Panc1 (cell line): Measurements from ENCODE around the gene NIT2. TPM values are rescaled to one million over a fixed set of nuclear protein-coding genes. Genes with fewer than 3 reads are reported as not detected.

Experiments
- ATAC-seq: fragments of 200-7000 bp; cut with Tn5 transposase; 2 replicates; pipeline ENCODE4 v1.9.1; 2020; ENCODE audit warnings: mild to moderate bottlenecking, moderate library complexity
- BruUV-seq: library from RNA; stranded (reverse); fragments of 400-500 nt; replicated peaks from 2 replicates; lab custom pipeline; 2021; lab: Mats Ljungman, UMichigan
- CTCF ChIA-PET: fragments of 300-600 bp; sonication (Branson Sonifier 250); formaldehyde crosslinking; loops from one replicate; lab custom pipeline; 2022; ENCODE audit warnings: antibody characterized with exemption; lab: Charles Lee
- POLR2A ChIA-PET: fragments of 300-600 bp; sonication (Branson Sonifier 250); formaldehyde crosslinking; loops from one replicate; lab custom pipeline; 2022; ENCODE audit warnings: antibody characterized with exemption; lab: Charles Lee
- DNase-seq: peaks from one replicate; pipeline ENCODE4 v3.0.0-alpha.2; 2010; ENCODE audit warnings: low read depth, low spot score
- H3K27ac ChIP-seq: 2 replicates; pipeline ENCODE4 v1.5.1; 2011; ENCODE audit warnings: mild to moderate bottlenecking, low read length, inconsistent platforms
- H3K27me3 ChIP-seq: fragments of 200-500 bp; sonication (Bioruptor generic); 2 replicates; pipeline ENCODE4 v1.6.0; 2014; ENCODE audit warnings: low read length, inconsistent platforms; ENCODE audit not compliant: control insufficient read depth, insufficient read depth
- H3K36me3 ChIP-seq: fragments of 200-500 bp; sonication (Bioruptor generic); 2 replicates; pipeline ENCODE4 v1.5.1; 2014; ENCODE audit warnings: inconsistent platforms, mild to moderate bottlenecking, low read length, moderate library complexity; ENCODE audit not compliant: control insufficient read depth, insufficient read depth
- H3K4me1 ChIP-seq: 2 replicates; pipeline ENCODE4 v1.5.1; 2011; ENCODE audit warnings: inconsistent platforms, mild to moderate bottlenecking, low read length, moderate library complexity; ENCODE audit not compliant: control insufficient read depth, insufficient read depth
- H3K4me3 ChIP-seq, 2 experiments: 2 replicates each; pipeline ENCODE4 v1.5.1; 2011 to 2012; ENCODE audit warnings: low read depth in 2 of 2, low read length in 2 of 2, mild to moderate bottlenecking in 2 of 2, inconsistent platforms in 1 of 2, moderate library complexity in 1 of 2
- H3K9me3 ChIP-seq: fragments of 200-500 bp; sonication (Bioruptor generic); 2 replicates; pipeline ENCODE4 v1.5.1; 2014; ENCODE audit warnings: low read depth, mild to moderate bottlenecking, inconsistent platforms, low read length, moderate library complexity; ENCODE audit not compliant: control insufficient read depth, insufficient read depth
- CTCF ChIP-seq: fragments of 450-650 bp; IDR thresholded peaks from 2 replicates; pipeline ENCODE4 v1.5.1; 2017; ENCODE audit warnings: mild to moderate bottlenecking
- POLR2AphosphoS5 ChIP-seq: IDR thresholded peaks from 2 replicates; pipeline ENCODE4 v1.6.1; 2012; ENCODE audit warnings: mild to moderate bottlenecking, low read depth, low read length, moderate library complexity
- REST ChIP-seq, 2 experiments: IDR thresholded peaks; 2 replicates each; pipeline ENCODE4 v1.6.1; 2011 to 2012; ENCODE audit warnings: low read depth in 2 of 2, control low read depth in 1 of 2, low read length in 1 of 2, mild to moderate bottlenecking in 1 of 2, moderate library complexity in 1 of 2; ENCODE audit not compliant: insufficient read depth in 1 of 2
- SIN3A ChIP-seq: IDR thresholded peaks from 2 replicates; pipeline ENCODE4 v1.6.1; 2012; ENCODE audit warnings: low read depth, mild to moderate bottlenecking, low read length, moderate library complexity, borderline replicate concordance; ENCODE audit not compliant: insufficient read depth
- TCF7L2 ChIP-seq: IDR thresholded peaks from 2 replicates; pipeline ENCODE4 v1.6.1; 2011; ENCODE audit warnings: mild to moderate bottlenecking, low read depth, low read length, inconsistent platforms
- in situ Hi-C: cut with HindIII; loops from 2 replicates; pipeline ENCODE4 v1.10.0; 2016; ENCODE audit warnings: low sequenced_read_pairs, low pct_unique_long_range_greater_than_20kb
- intact Hi-C: fragments of 100-400 bp; cut with micrococcal nuclease; formaldehyde crosslinking; loops from one replicate; pipeline ENCODE4 v1.10.0; 2022; ENCODE audit not compliant: unreplicated experiment
- total RNA-seq: library from RNA; stranded (reverse); gene quantifications from one replicate; pipeline ENCODE4 v1.2.1, GENCODE V29; 2021; ENCODE audit not compliant: unreplicated experiment

Gene NIT2
- total RNA-seq, 1 experiment from 2014 or later = 97.2 TPM

GRCh38 chr3:100360757-100361496, 26.4 kb downstream of the NIT2 start:
- no peak for DNase-seq
- no peaks in the 10 kb centered on the region for H3K9me3 ChIP-seq
- no peaks in the 10 kb centered on the region for H3K4me1 ChIP-seq
- in situ Hi-C loops = no loop called here
- no peak for TF ChIP-seq CTCF
- no peak for TF ChIP-seq REST (IDR thresholded peaks at IDR 0.05; ENCODE audit: insufficient read depth in 1 of 2, low read depth in 2 of 2, low read length in 1 of 2)
- TF ChIP-seq POLR2AphosphoS5 = 0 out of 2 replicates have a peak, but pooled peaks have one; percentile 20
- TF ChIP-seq TCF7L2 = no peak
- no peak for TF ChIP-seq SIN3A
- POLR2A ChIA-PET = no interaction called here
- H3K36me3 ChIP-seq = peaks cover 24% of the 10 kb centered on the region
- CTCF ChIA-PET = no interaction called here
- no peak overlapping the region for H3K27ac ChIP-seq
- no peak overlapping the region for H3K4me3 ChIP-seq
- intact Hi-C loops = no loop called here
- no TSS peak for BruUV-seq
- no peak for ATAC-seq
- no peaks in the 10 kb centered on the region for H3K27me3 ChIP-seq

GRCh38 chr3:100361897-100362296, 27.3 kb downstream of the NIT2 start:
- Histone ChIP-seq H3K4me1 (no peaks in the 10 kb centered on the region), H3K9me3 (no peaks in the 10 kb centered on the region), H3K27ac (no peak overlapping the region), H3K27me3 (no peaks in the 10 kb centered on the region), H3K36me3 (peaks cover 24% of the 10 kb centered on the region), H3K4me3 (no peak overlapping the region)
- ChIA-PET CTCF (no interaction called here), POLR2A (no interaction called here)
- in situ Hi-C loops = no loop called here
- no peak for TF ChIP-seq SIN3A
- no peak for TF ChIP-seq REST (IDR thresholded peaks at IDR 0.05; ENCODE audit: insufficient read depth in 1 of 2, low read depth in 2 of 2, low read length in 1 of 2)
- no peak for TF ChIP-seq TCF7L2
- DNase-seq (no peak), ATAC-seq (no peak)
- BruUV-seq = no TSS peak
- intact Hi-C loops = no loop called here
